NCI-H2081 (cell line): ENCODE measurements around the gene DIS3L2.
"Not testable (repeated sequence)": the region's sequence is repeated elsewhere in the genome, so short reads cannot be mapped to it uniquely, and the experiment has no call there.

Source experiments
- DNase-seq, 2 experiments: peaks; one replicate each; lab custom pipeline; 2025; lab: John Stamatoyannopoulos, UW

DIS3L2 gene

GRCh38 chr2:232296776-232297525, 335.4 kb downstream of the DIS3L2 start:
- DNase-seq, result no peak

- no peak for DNase-seq
Observed at GRCh38 chr2:232299084-232299483, 337.6 kb downstream of the DIS3L2 start.

- DNase-seq, result no peak
Observed at GRCh38 chr2:232299927-232300674, 338.6 kb downstream of the DIS3L2 start.

GRCh38 chr2:232300894-232301387, 339.4 kb downstream of the DIS3L2 start:
- no peak for DNase-seq

GRCh38 chr2:232304236-232304635, 342.7 kb downstream of the DIS3L2 start:
- DNase-seq, result no peak

GRCh38 chr2:232306741-232307305, 345.3 kb downstream of the DIS3L2 start:
- DNase-seq, result no peak

- no peak for DNase-seq
Observed at GRCh38 chr2:232307854-232308253, 346.3 kb downstream of the DIS3L2 start.

GRCh38 chr2:232308986-232309385, 347.5 kb downstream of the DIS3L2 start:
- no peak for DNase-seq

GRCh38 chr2:232309592-232309991, 348.1 kb downstream of the DIS3L2 start:
- no peak for DNase-seq

GRCh38 chr2:232310121-232310520, 348.6 kb downstream of the DIS3L2 start:
- no peak for DNase-seq

GRCh38 chr2:232310696-232311095, 349.2 kb downstream of the DIS3L2 start:
- no peak for DNase-seq

- DNase-seq, result not testable (repeated sequence)
Observed at GRCh38 chr2:232313645-232314044, 352.1 kb downstream of the DIS3L2 start.

- DNase-seq, result no peak
Observed at GRCh38 chr2:232315049-232315922, 353.8 kb downstream of the DIS3L2 start.

- no peak for DNase-seq
Observed at GRCh38 chr2:232315923-232316299, 354.4 kb downstream of the DIS3L2 start.

- DNase-seq, result no peak
Observed at GRCh38 chr2:232316461-232317330, 355.2 kb downstream of the DIS3L2 start.

- DNase-seq, result no peak
Observed at GRCh38 chr2:232318169-232318855, 356.8 kb downstream of the DIS3L2 start.

GRCh38 chr2:232319067-232319802, 357.7 kb downstream of the DIS3L2 start:
- no peak for DNase-seq

GRCh38 chr2:232319803-232320442, 358.4 kb downstream of the DIS3L2 start:
- no peak for DNase-seq

GRCh38 chr2:232320443-232320803, 358.9 kb downstream of the DIS3L2 start:
- DNase-seq, result no peak
